Adrenal gland (tissue), 12 donors: ENCODE results near the gene SRC. TPM values are rescaled to one million over a fixed set of nuclear protein-coding genes. Genes with fewer than 3 reads are reported as not detected.

Experiments used
- DNase-seq, 7 donors: peaks; one replicate each; pipeline ENCODE4 v3.0.0-alpha.2; 2019 to 2020
- H3K27ac ChIP-seq, 5 donors: fragments of 200-600 bp; sonication (generic) in 4 of 5; 1 replicate in 3 of 5; 2 replicates in 2 of 5; pipeline versions ENCODE4 v1.5.1 to v1.8.0; 2016 to 2020; ENCODE audit warnings: mild to moderate bottlenecking in 1 of 5
- H3K27me3 ChIP-seq: fragments of 200-600 bp; 2 replicates; pipeline ENCODE4 v1.8.0; 2021
- H3K36me3 ChIP-seq, 2 donors: fragments of 200-600 bp; replicated peaks in 1 of 2; 1 replicate in 1 of 2; 2 replicates in 1 of 2; pipeline versions ENCODE4 v1.5.1 to v1.8.0; 2018 to 2022
- H3K4me1 ChIP-seq, 2 donors: fragments of 200-600 bp; replicated peaks in 1 of 2; 1 replicate in 1 of 2; 2 replicates in 1 of 2; pipeline versions ENCODE4 v1.5.1 to v1.8.0; 2018 to 2021
- H3K4me3 ChIP-seq, 4 donors: fragments of 200-600 bp; sonication (generic) in 3 of 4; one replicate each; pipeline ENCODE4 v1.5.1; 2016 to 2018
- H3K9me3 ChIP-seq, 3 donors: fragments of 200-600 bp; sonication (generic) in 1 of 3; replicated peaks in 1 of 3; 1 replicate in 2 of 3; 2 replicates in 1 of 3; pipeline versions ENCODE4 v1.5.1 to v1.8.0; 2016 to 2021
- CTCF ChIP-seq, 6 experiments: fragments of 450-650 bp in 4 of 6; fragments of 200-600 bp in 2 of 6; sonication (generic) in 1 of 6; IDR thresholded peaks; 1 replicate in 5 of 6; 2 replicates in 1 of 6; pipeline versions ENCODE4 v1.5.1 to v1.8.0; 2016 to 2021; ENCODE audit warnings: antibody characterized with exemption in 6 of 6, mild to moderate bottlenecking in 2 of 6, moderate library complexity in 1 of 6
- POLR2A ChIP-seq, 2 donors: fragments of 450-650 bp; IDR thresholded peaks; one replicate each; pipeline ENCODE4 v1.6.1; 2017; ENCODE audit warnings: antibody characterized with exemption in 2 of 2, mild to moderate bottlenecking in 2 of 2, moderate library complexity in 1 of 2
- WGBS, 4 donors: extraction: QIAGEN DNeasy Blood & Tissue Kit in 2 of 4; methylation state at CpG; one replicate each; pipeline versions ENCODE4 v1.1.5 to v1.1.7; 2013 to 2017; 5-methylcytosine and 5-hydroxymethylcytosine counted together
- intact Hi-C, 2 donors: fragments of 100-400 bp; cut with DNase I; formaldehyde crosslinking; loops; one replicate each; pipeline versions ENCODE4 v1.14.1 to v1.15.0; 2022 to 2023
- polyA plus RNA-seq, 3 donors: library from polyadenylated mRNA; stranded (reverse); fragments of 200-250 nt in 2 of 3; fragments of 350-450 nt in 1 of 3; fragmentation: Illumina TruSeq in 1 of 3; extraction: RNeasy Lipid Tissue Mini Kit (QIAGEN cat#74804) in 1 of 3; gene quantifications; one replicate each; pipeline ENCODE4 v1.2.3, GENCODE V29; 2013 to 2014
- total RNA-seq, 9 donors: library from RNA; depleted of rRNA in 4 of 9; stranded (reverse); fragments of >200 nt in 4 of 9; fragments of 120-200 nt in 1 of 9; fragmentation: NEBNext Ultra II Directional in 1 of 9; extraction: Animal tissue kit (Norgen Biotek cat#: 25700) in 1 of 9; gene quantifications; one replicate each; pipeline versions ENCODE4 v1.1.0 to v1.2.4, GENCODE V29; 2013 to 2023
- donor health status: healthy with polysubstance abuse.
- donor health status: Bipolar disorder and iron deficiency.
- donor health status: DM: yes; HTN: yes; CAD: no.
- donor health status: DM: no; HTN: no; CAD: no.
- donor health status: DM: no; HTN: no; CAD: no.
- donor health status: DM: yes; HTN: yes; CAD: no.

The SRC gene
- total and polyA plus RNA-seq, 12 donors: 10.6 to 83.0 (median 52.7) TPM

DNA sequence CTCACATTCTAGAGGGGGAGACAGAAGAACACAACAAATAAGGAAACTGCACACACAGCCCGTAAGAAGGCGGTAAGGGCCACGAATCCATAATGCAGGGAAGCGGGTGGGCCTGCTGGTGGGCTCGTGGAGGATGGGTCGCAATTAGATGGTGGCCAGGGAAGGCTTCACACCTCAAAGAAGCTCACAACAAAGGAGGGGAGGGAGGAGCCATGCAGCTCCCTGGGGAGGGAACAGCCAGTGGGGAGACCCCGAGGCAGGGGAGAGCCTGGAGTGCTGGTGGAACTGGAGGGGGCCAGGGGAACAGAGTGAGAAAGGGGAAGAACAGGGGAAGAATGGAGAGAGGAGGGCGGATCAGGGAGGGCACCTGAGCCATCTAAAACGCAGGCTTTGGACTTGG lies 13.4 kb downstream of the SRC start:
- Histone ChIP-seq H3K27me3 (no peaks in the 10 kb centered on the region), H3K36me3 (no peaks in the 10 kb centered on the region), H3K9me3 (no peaks in the 10 kb centered on the region), H3K4me1 (peaks cover 51 to 63% of the 10 kb centered on the region in 2 donors), H3K27ac (peak overlapping the region in 1 of 5 donors; percentile 57), H3K4me3 (no peak overlapping the region)
- peak in 3 of 7 donors; percentile 7 to 14 (median 12) for DNase-seq
- 87 to 89% (median 88%) methylated on average over 9 of the region's 9 CpGs for WGBS, 4 donors
- intact Hi-C loops: no loop called here
- TF ChIP-seq POLR2A (IDR thresholded peaks at IDR 0.05) (no peak), CTCF (IDR thresholded peaks at IDR 0.05) (no peak)

DNA sequence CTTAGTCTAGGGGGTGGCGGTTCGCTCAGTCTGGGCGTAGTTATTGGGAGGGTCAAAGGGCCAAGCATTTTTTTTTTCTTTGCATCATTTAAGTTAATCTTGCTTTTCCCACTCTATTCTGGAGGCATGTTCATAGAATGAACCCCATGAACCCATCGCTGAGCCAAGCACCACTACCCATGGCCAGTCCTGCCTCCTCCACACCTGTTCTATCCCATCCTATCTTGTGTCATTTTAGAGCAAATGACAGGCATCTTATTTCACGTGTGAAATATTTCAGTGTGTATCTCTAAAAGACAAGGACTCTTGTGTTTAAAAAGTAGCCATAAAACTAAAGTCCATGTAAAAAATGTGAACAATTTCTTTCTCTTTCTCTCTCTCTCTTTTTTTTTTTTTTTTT lies 13.9 kb downstream of the SRC start:
- Histone ChIP-seq H3K27me3 (no peaks in the 10 kb centered on the region), H3K4me1 (peaks cover 46 to 58% of the 10 kb centered on the region in 2 donors), H3K27ac (no peak overlapping the region), H3K4me3 (no peak overlapping the region), H3K36me3 (no peaks in the 10 kb centered on the region), H3K9me3 (no peaks in the 10 kb centered on the region)
- intact Hi-C loops: no loop called here
- 85 to 90% (median 86%) methylated on average over 5 of the region's 5 CpGs for WGBS, 4 donors
- TF ChIP-seq POLR2A (IDR thresholded peaks at IDR 0.05): no peak
- no peak for TF ChIP-seq CTCF (IDR thresholded peaks at IDR 0.05)
- no peak for DNase-seq

DNA sequence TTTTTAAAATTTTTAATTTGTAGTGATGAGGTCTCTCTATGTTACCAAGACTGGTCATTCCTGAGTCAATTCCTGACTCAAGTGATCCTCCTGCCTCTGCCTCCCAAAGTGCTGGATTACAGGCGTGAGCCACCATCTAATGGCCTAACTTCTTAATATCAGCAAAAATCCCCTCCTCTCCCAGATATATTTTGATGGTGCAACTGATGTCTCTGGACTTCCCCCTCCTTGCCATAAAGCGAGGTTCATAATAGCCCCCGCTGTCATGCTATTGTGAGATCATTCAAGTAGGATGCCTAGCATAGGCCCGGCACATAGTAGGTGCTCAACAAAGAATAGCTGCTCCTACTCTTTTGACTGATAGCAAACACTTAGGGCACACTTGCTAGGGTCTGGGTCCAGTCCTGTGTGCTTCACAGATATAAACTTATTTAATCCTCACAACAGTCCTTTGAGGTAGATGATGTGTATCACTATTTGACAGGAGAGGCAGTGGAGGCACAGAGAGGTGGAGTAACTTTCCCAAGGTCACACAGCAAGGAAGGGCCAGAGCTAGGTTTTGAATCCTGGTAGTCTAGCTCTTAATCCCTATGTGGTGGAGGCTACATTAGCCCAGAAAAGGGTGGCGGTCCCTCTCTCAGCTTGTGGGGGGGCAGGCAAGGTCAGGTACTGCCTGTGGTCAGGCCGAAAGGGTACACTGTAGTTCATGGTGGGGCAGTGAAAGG lies 14.6 kb downstream of the SRC start:
- TF ChIP-seq POLR2A (IDR thresholded peaks at IDR 0.05): no peak
- TF ChIP-seq CTCF (IDR thresholded peaks at IDR 0.05): no peak
- WGBS, 4 donors: 86 to 94% (median 93%) methylated on average over 6 of the region's 6 CpGs
- H3K27me3 ChIP-seq: no peaks in the 10 kb centered on the region
- H3K36me3 ChIP-seq: peaks cover 0 to 2% of the 10 kb centered on the region in 2 donors
- H3K4me1 ChIP-seq: peaks cover 39 to 51% of the 10 kb centered on the region in 2 donors
- DNase-seq: peak in 3 of 7 donors; percentile 3 to 7 (median 5)
- intact Hi-C loops: no loop called here
- H3K9me3 ChIP-seq: no peaks in the 10 kb centered on the region
- H3K27ac ChIP-seq: peak overlapping the region in 2 of 5 donors; percentile 17 to 47
- H3K4me3 ChIP-seq: no peak overlapping the region

GRCh38 chr20:37361336-37361735 lies 15.4 kb downstream of the SRC start:
- intact Hi-C loops: no loop called here
- Histone ChIP-seq H3K27me3 (no peaks in the 10 kb centered on the region), H3K4me3 (no peak overlapping the region), H3K9me3 (no peaks in the 10 kb centered on the region), H3K27ac (peak overlapping the region in 2 of 5 donors; percentile 17 to 47), H3K36me3 (peaks cover 0 to 10% of the 10 kb centered on the region in 2 donors), H3K4me1 (peaks cover 31 to 48% of the 10 kb centered on the region in 2 donors)
- peak in 2 of 7 donors; percentile 7 to 15 for DNase-seq
- TF ChIP-seq POLR2A (IDR thresholded peaks at IDR 0.05) (no peak), CTCF (IDR thresholded peaks at IDR 0.05) (no peak)
- 67 to 84% (median 75%) methylated on average over 3 to 8 of the region's 8 CpGs for WGBS, 4 donors
